Adrenal gland (tissue), 12 donors: Measurements from ENCODE around the gene GASK1B. TPM values are rescaled to one million over a fixed set of nuclear protein-coding genes. Genes with fewer than 3 reads are reported as not detected.

Source experiments
- DNase-seq, 7 donors: peaks; one replicate each; pipeline ENCODE4 v3.0.0-alpha.2; 2019 to 2020
- H3K27ac ChIP-seq, 5 donors: fragments of 200-600 bp; sonication (generic) in 4 of 5; 1 replicate in 3 of 5; 2 replicates in 2 of 5; pipeline versions ENCODE4 v1.5.1 to v1.8.0; 2016 to 2020; ENCODE audit warnings: mild to moderate bottlenecking in 1 of 5
- H3K27me3 ChIP-seq: fragments of 200-600 bp; 2 replicates; pipeline ENCODE4 v1.8.0; 2021
- H3K36me3 ChIP-seq, 2 donors: fragments of 200-600 bp; replicated peaks in 1 of 2; 1 replicate in 1 of 2; 2 replicates in 1 of 2; pipeline versions ENCODE4 v1.5.1 to v1.8.0; 2018 to 2022
- H3K4me1 ChIP-seq, 2 donors: fragments of 200-600 bp; replicated peaks in 1 of 2; 1 replicate in 1 of 2; 2 replicates in 1 of 2; pipeline versions ENCODE4 v1.5.1 to v1.8.0; 2018 to 2021
- H3K4me3 ChIP-seq, 4 donors: fragments of 200-600 bp; sonication (generic) in 3 of 4; one replicate each; pipeline ENCODE4 v1.5.1; 2016 to 2018
- H3K9me3 ChIP-seq, 3 donors: fragments of 200-600 bp; sonication (generic) in 1 of 3; replicated peaks in 1 of 3; 1 replicate in 2 of 3; 2 replicates in 1 of 3; pipeline versions ENCODE4 v1.5.1 to v1.8.0; 2016 to 2021
- POLR2A ChIP-seq, 2 donors: fragments of 450-650 bp; IDR thresholded peaks; one replicate each; pipeline ENCODE4 v1.6.1; 2017; ENCODE audit warnings: antibody characterized with exemption in 2 of 2, mild to moderate bottlenecking in 2 of 2, moderate library complexity in 1 of 2
- WGBS, 4 donors: extraction: QIAGEN DNeasy Blood & Tissue Kit in 2 of 4; methylation state at CpG; one replicate each; pipeline versions ENCODE4 v1.1.5 to v1.1.7; 2013 to 2017; 5-methylcytosine and 5-hydroxymethylcytosine counted together
- intact Hi-C, 2 donors: fragments of 100-400 bp; cut with DNase I; formaldehyde crosslinking; loops; one replicate each; pipeline versions ENCODE4 v1.14.1 to v1.15.0; 2022 to 2023
- polyA plus RNA-seq, 3 donors: library from polyadenylated mRNA; stranded (reverse); fragments of 200-250 nt in 2 of 3; fragments of 350-450 nt in 1 of 3; fragmentation: Illumina TruSeq in 1 of 3; extraction: RNeasy Lipid Tissue Mini Kit (QIAGEN cat#74804) in 1 of 3; gene quantifications; one replicate each; pipeline ENCODE4 v1.2.3, GENCODE V29; 2013 to 2014
- total RNA-seq, 9 donors: library from RNA; depleted of rRNA in 4 of 9; stranded (reverse); fragments of >200 nt in 4 of 9; fragments of 120-200 nt in 1 of 9; fragmentation: NEBNext Ultra II Directional in 1 of 9; extraction: Animal tissue kit (Norgen Biotek cat#: 25700) in 1 of 9; gene quantifications; one replicate each; pipeline versions ENCODE4 v1.1.0 to v1.2.4, GENCODE V29; 2013 to 2023
- TF ChIP-seq, protein P1 (sequence below), 6 experiments: fragments of 450-650 bp in 4 of 6; fragments of 200-600 bp in 2 of 6; sonication (generic) in 1 of 6; IDR thresholded peaks; 1 replicate in 5 of 6; 2 replicates in 1 of 6; pipeline versions ENCODE4 v1.5.1 to v1.8.0; 2016 to 2021; ENCODE audit warnings: antibody characterized with exemption in 6 of 6, mild to moderate bottlenecking in 2 of 6, moderate library complexity in 1 of 6
- donor health status: healthy with polysubstance abuse.
- donor health status: Bipolar disorder and iron deficiency.
- donor health status: DM: yes; HTN: yes; CAD: no.
- donor health status: DM: no; HTN: no; CAD: no.
- donor health status: DM: no; HTN: no; CAD: no.
- donor health status: DM: yes; HTN: yes; CAD: no.

Gene GASK1B
- total and polyA plus RNA-seq, 12 donors, result 35.4 to 556 (median 306) TPM

GRCh38 chr4:158164768-158165213, 8.0 kb downstream of the GASK1B start:
- H3K4me3 ChIP-seq, result peak overlapping the region in 1 of 4 donors; percentile 81
- H3K27ac ChIP-seq, result peak overlapping the region in 4 of 5 donors; percentile 26 to 87 (median 60)
- DNase-seq, result no peak
- H3K36me3 ChIP-seq, result no peaks in the 10 kb centered on the region
- no peaks in the 10 kb centered on the region for H3K27me3 ChIP-seq
- H3K4me1 ChIP-seq, result peaks cover 51 to 88% of the 10 kb centered on the region in 2 donors
- intact Hi-C loops, result no loop called here
- TF ChIP-seq, protein P1, sequence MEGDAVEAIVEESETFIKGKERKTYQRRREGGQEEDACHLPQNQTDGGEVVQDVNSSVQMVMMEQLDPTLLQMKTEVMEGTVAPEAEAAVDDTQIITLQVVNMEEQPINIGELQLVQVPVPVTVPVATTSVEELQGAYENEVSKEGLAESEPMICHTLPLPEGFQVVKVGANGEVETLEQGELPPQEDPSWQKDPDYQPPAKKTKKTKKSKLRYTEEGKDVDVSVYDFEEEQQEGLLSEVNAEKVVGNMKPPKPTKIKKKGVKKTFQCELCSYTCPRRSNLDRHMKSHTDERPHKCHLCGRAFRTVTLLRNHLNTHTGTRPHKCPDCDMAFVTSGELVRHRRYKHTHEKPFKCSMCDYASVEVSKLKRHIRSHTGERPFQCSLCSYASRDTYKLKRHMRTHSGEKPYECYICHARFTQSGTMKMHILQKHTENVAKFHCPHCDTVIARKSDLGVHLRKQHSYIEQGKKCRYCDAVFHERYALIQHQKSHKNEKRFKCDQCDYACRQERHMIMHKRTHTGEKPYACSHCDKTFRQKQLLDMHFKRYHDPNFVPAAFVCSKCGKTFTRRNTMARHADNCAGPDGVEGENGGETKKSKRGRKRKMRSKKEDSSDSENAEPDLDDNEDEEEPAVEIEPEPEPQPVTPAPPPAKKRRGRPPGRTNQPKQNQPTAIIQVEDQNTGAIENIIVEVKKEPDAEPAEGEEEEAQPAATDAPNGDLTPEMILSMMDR (IDR thresholded peaks at IDR 0.05), result no peak
- 21 to 39% (median 28%) methylated on average over 3 of the region's 3 CpGs for whole genome bisulfite sequencing, 4 donors
- H3K9me3 ChIP-seq, result no peaks in the 10 kb centered on the region

- intact Hi-C loops, result no loop called here
- TF ChIP-seq POLR2A (IDR thresholded peaks at IDR 0.05), result peak in 1 of 2 donors; percentile 61
- TF ChIP-seq, protein P1 (IDR thresholded peaks at IDR 0.05), result no peak
- 18 to 33% (median 27%) methylated on average over 10 of the region's 10 CpGs for WGBS, 4 donors
- Histone ChIP-seq H3K27ac (peak overlapping the region in 4 of 5 donors; percentile 16 to 87 (median 60)), H3K27me3 (no peaks in the 10 kb centered on the region), H3K9me3 (no peaks in the 10 kb centered on the region), H3K4me1 (peaks cover 54 to 93% of the 10 kb centered on the region in 2 donors), H3K36me3 (no peaks in the 10 kb centered on the region), H3K4me3 (peak overlapping the region in 2 of 4 donors; percentile 7 to 81)
- peak in 5 of 7 donors; percentile 52 to 70 (median 58) for DNase-seq
Measured at GRCh38 chr4:158163941-158164767, 8.7 kb downstream of the GASK1B start.

DNA sequence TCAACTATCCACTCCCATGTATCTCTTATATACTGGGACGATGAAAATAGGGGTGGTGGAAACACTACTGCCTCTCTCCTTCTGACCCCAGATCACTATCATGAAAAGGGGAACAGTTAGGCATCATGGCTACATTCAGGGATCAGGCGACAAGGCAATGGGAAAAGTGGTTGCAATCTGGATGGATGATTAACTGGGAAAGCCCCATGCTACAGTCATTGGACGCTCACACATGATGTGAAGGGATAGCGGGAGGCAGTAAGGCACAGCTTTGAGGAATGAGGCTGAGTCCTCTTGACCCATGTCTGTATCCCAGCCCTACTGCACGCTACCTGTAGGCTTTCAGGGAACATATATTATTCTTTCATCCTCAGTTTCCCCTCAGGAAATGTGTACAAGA, 10.2 kb downstream of the GASK1B start:
- H3K27ac ChIP-seq, result peak overlapping the region in 4 of 5 donors; percentile 65 to 84 (median 73)
- intact Hi-C loops, result no loop called here

More for the DNA sequence above, 10.2 kb downstream of the GASK1B start:
- Histone ChIP-seq H3K36me3 (no peaks in the 10 kb centered on the region), H3K9me3 (no peaks in the 10 kb centered on the region), H3K27me3 (no peaks in the 10 kb centered on the region), H3K4me3 (peak overlapping the region in 1 of 4 donors; percentile 81), H3K4me1 (peaks cover 67 to 100% of the 10 kb centered on the region in 2 donors)
- TF ChIP-seq POLR2A (IDR thresholded peaks at IDR 0.05), result no peak
- TF ChIP-seq, protein P1 (IDR thresholded peaks at IDR 0.05), result no peak
- DNase-seq, result no peak
- 83 to 94% (median 91%) methylated on average over 5 of the region's 5 CpGs for WGBS, 4 donors
